ENCODE results near the gene ASIP.

- TF ChIP-seq CTCF (IDR thresholded peaks at IDR 0.05) (no peak), EZH2 (IDR thresholded peaks at IDR 0.05) (no peak), EZH2phosphoT487 (IDR thresholded peaks at IDR 0.05) (no peak)
Observed at GRCh38 chr20:34237942-34238341, 3.3 kb upstream of the ASIP start.

All from neural progenitor cell (in vitro differentiated cells).